DOHH2 (cell line): ENCODE results near the gene TTC7B.

Source experiments
- H3F3A ChIP-seq: fragments of 200-600 bp; sonication (generic), shearing (Covaris generic); 2 replicates; pipeline ENCODE4 v1.6.0; 2016; ENCODE audit warnings: antibody characterized with exemption, mild to moderate bottlenecking; ENCODE audit not compliant: control insufficient read depth, insufficient read depth
- H3K27ac ChIP-seq: fragments of 200-600 bp; sonication (generic); 2 replicates; pipeline ENCODE4 v1.5.1; 2014; ENCODE audit warnings: low read depth, mild to moderate bottlenecking, low read length, moderate library complexity
- H3K27me3 ChIP-seq: fragments of 200-600 bp; sonication (generic); 2 replicates; pipeline ENCODE4 v1.6.1; 2014; ENCODE audit warnings: mild to moderate bottlenecking, low read length, mixed read lengths; ENCODE audit not compliant: control insufficient read depth
- H3K36me3 ChIP-seq: fragments of 200-600 bp; sonication (generic); 2 replicates; pipeline ENCODE4 v1.6.1; 2014; ENCODE audit warnings: mild to moderate bottlenecking, low read length, moderate library complexity, mixed read lengths; ENCODE audit not compliant: control insufficient read depth
- H3K4me1 ChIP-seq: fragments of 200-600 bp; sonication (generic); 2 replicates; pipeline ENCODE4 v1.6.1; 2014; ENCODE audit warnings: mild to moderate bottlenecking, low read length, mixed read lengths; ENCODE audit not compliant: control insufficient read depth
- H3K4me2 ChIP-seq: fragments of 200-600 bp; sonication (generic); 2 replicates; pipeline ENCODE4 v1.6.0; 2014; ENCODE audit warnings: mild to moderate bottlenecking, low read length, moderate library complexity
- H3K4me3 ChIP-seq: fragments of 200-600 bp; sonication (generic); 2 replicates; pipeline ENCODE4 v1.5.1; 2014; ENCODE audit warnings: mild to moderate bottlenecking, low read length, mixed read lengths
- H3K79me2 ChIP-seq: fragments of 200-600 bp; sonication (generic); 2 replicates; pipeline ENCODE4 v1.6.1; 2014; ENCODE audit warnings: mild to moderate bottlenecking, low read length, mixed read lengths; ENCODE audit not compliant: control insufficient read depth
- H3K9me2 ChIP-seq: fragments of 200-600 bp; sonication (generic); replicated peaks from 2 replicates; pipeline ENCODE4 v1.6.1; 2014; ENCODE audit warnings: mild to moderate bottlenecking, low read length, mixed read lengths; ENCODE audit not compliant: control insufficient read depth
- H3K9me3 ChIP-seq: fragments of 200-600 bp; sonication (generic); 2 replicates; pipeline ENCODE4 v1.6.1; 2014; ENCODE audit warnings: antibody characterized with exemption, low read length, mixed read lengths; ENCODE audit not compliant: control insufficient read depth, insufficient read depth
- H4K20me1 ChIP-seq: fragments of 200-600 bp; sonication (generic); 2 replicates; pipeline ENCODE4 v1.6.0; 2014; ENCODE audit warnings: low read depth, mild to moderate bottlenecking, antibody characterized with exemption, low read length, moderate library complexity; ENCODE audit not compliant: control insufficient read depth, insufficient read depth
- EZH2phosphoT487 ChIP-seq: fragments of 200-600 bp; sonication (generic); IDR thresholded peaks from 2 replicates; pipeline ENCODE4 v1.6.1; 2017; ENCODE audit warnings: borderline replicate concordance, mild to moderate bottlenecking, antibody characterized with exemption, low read length, moderate library complexity, mixed read lengths
- TF ChIP-seq, protein P1 (sequence below): fragments of 200-600 bp; sonication (generic); IDR thresholded peaks from one replicate; pipeline ENCODE4 v1.5.1; 2014; ENCODE audit warnings: antibody characterized with exemption, mild to moderate bottlenecking, low read depth, low read length; ENCODE audit not compliant: poor library complexity, severe bottlenecking

TTC7B gene

GRCh38 chr14:90645842-90646443 lies 170.3 kb downstream of the TTC7B start:
- Histone ChIP-seq H3F3A (no peaks in the 10 kb centered on the region), H3K79me2 (no peaks in the 10 kb centered on the region), H3K4me2 (no peak overlapping the region), H3K9me2 (no peaks in the 10 kb centered on the region), H3K27ac (no peak overlapping the region), H4K20me1 (no peaks in the 10 kb centered on the region), H3K27me3 (0 out of 2 replicates have a peak, but pooled peaks cover 2% of the 10 kb centered on the region), H3K4me3 (no peak overlapping the region), H3K36me3 (no peaks in the 10 kb centered on the region), H3K9me3 (no peaks in the 10 kb centered on the region), H3K4me1 (no peaks in the 10 kb centered on the region)
- TF ChIP-seq, protein P1, sequence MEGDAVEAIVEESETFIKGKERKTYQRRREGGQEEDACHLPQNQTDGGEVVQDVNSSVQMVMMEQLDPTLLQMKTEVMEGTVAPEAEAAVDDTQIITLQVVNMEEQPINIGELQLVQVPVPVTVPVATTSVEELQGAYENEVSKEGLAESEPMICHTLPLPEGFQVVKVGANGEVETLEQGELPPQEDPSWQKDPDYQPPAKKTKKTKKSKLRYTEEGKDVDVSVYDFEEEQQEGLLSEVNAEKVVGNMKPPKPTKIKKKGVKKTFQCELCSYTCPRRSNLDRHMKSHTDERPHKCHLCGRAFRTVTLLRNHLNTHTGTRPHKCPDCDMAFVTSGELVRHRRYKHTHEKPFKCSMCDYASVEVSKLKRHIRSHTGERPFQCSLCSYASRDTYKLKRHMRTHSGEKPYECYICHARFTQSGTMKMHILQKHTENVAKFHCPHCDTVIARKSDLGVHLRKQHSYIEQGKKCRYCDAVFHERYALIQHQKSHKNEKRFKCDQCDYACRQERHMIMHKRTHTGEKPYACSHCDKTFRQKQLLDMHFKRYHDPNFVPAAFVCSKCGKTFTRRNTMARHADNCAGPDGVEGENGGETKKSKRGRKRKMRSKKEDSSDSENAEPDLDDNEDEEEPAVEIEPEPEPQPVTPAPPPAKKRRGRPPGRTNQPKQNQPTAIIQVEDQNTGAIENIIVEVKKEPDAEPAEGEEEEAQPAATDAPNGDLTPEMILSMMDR = no peak
- TF ChIP-seq EZH2phosphoT487 = no peak

- no peaks in the 10 kb centered on the region for H3K36me3 ChIP-seq
- no peaks in the 10 kb centered on the region for H3K4me1 ChIP-seq
- no peaks in the 10 kb centered on the region for H3F3A ChIP-seq
- H3K79me2 ChIP-seq = no peaks in the 10 kb centered on the region
- H3K4me3 ChIP-seq = no peak overlapping the region
- no peak overlapping the region for H3K27ac ChIP-seq
- 0 out of 2 replicates have a peak, but pooled peaks cover 2% of the 10 kb centered on the region for H3K27me3 ChIP-seq
- H4K20me1 ChIP-seq = no peaks in the 10 kb centered on the region
- H3K4me2 ChIP-seq = no peak overlapping the region
- H3K9me2 ChIP-seq = no peaks in the 10 kb centered on the region
- no peak for TF ChIP-seq EZH2phosphoT487
- TF ChIP-seq, protein P1 = no peak
- H3K9me3 ChIP-seq = no peaks in the 10 kb centered on the region
These were observed 171.3 kb downstream of the TTC7B start for GRCh38 chr14:90644882-90645281.

GRCh38 chr14:90643982-90644670 lies 172.1 kb downstream of the TTC7B start:
- Histone ChIP-seq H4K20me1 (no peaks in the 10 kb centered on the region), H3K27ac (no peak overlapping the region), H3K36me3 (no peaks in the 10 kb centered on the region), H3K4me3 (no peak overlapping the region), H3K4me2 (no peak overlapping the region), H3K9me2 (no peaks in the 10 kb centered on the region), H3K4me1 (no peaks in the 10 kb centered on the region), H3K9me3 (no peaks in the 10 kb centered on the region), H3K27me3 (0 out of 2 replicates have a peak, but pooled peaks cover 2% of the 10 kb centered on the region), H3K79me2 (no peaks in the 10 kb centered on the region), H3F3A (no peaks in the 10 kb centered on the region)
- TF ChIP-seq EZH2phosphoT487 = no peak
- TF ChIP-seq, protein P1 = no peak
